HAP-1 (cell line): ENCODE measurements around the gene NKAIN2.

Source experiments
- DNase-seq, 2 experiments: peaks; one replicate each; pipeline ENCODE4 v3.0.0-alpha.2; 2016 to 2020; ENCODE audit warnings: low spot score in 2 of 2
- H3K27me3 ChIP-seq: fragments of 250-450 bp; sonication (Bioruptor Pico); 2 replicates; pipeline ENCODE4 v1.5.1; 2020; ENCODE audit warnings: low read depth, mild to moderate bottlenecking, moderate library complexity
- H3K36me3 ChIP-seq: fragments of 250-450 bp; sonication (Bioruptor Pico); replicated peaks from 2 replicates; pipeline ENCODE4 v1.5.1; 2020; ENCODE audit warnings: mild to moderate bottlenecking
- H3K4me1 ChIP-seq: fragments of 250-450 bp; sonication (Bioruptor Pico); 2 replicates; pipeline ENCODE4 v1.5.1; 2020; ENCODE audit warnings: mild to moderate bottlenecking
- H3K4me3 ChIP-seq: fragments of 250-450 bp; sonication (Bioruptor Pico); 2 replicates; pipeline ENCODE4 v1.5.1; 2020; ENCODE audit warnings: mild to moderate bottlenecking, moderate library complexity
- H3K9me3 ChIP-seq: fragments of 250-450 bp; sonication (Bioruptor Pico); 2 replicates; pipeline ENCODE4 v1.5.1; 2020; ENCODE audit warnings: mild to moderate bottlenecking, moderate library complexity
- in situ Hi-C: fragments of 300-500 bp; cut with MboI; formaldehyde crosslinking; loops from 3 replicates; pipeline ENCODE4 v1.14.3; 2020; ENCODE audit warnings: low sequenced_read_pairs, inconsistent platforms, mixed read lengths

The NKAIN2 gene

GRCh38 chr6:124478906-124479305 lies 675.2 kb downstream of the NKAIN2 start:
- Histone ChIP-seq H3K4me1 (0 out of 2 replicates have a peak, but pooled peaks cover 2% of the 10 kb centered on the region), H3K27me3 (peaks cover 14% of the 10 kb centered on the region), H3K36me3 (no peaks in the 10 kb centered on the region), H3K4me3 (no peak overlapping the region), H3K9me3 (no peaks in the 10 kb centered on the region)
- DNase-seq = no peak
- in situ Hi-C loops = no loop called here

DNA sequence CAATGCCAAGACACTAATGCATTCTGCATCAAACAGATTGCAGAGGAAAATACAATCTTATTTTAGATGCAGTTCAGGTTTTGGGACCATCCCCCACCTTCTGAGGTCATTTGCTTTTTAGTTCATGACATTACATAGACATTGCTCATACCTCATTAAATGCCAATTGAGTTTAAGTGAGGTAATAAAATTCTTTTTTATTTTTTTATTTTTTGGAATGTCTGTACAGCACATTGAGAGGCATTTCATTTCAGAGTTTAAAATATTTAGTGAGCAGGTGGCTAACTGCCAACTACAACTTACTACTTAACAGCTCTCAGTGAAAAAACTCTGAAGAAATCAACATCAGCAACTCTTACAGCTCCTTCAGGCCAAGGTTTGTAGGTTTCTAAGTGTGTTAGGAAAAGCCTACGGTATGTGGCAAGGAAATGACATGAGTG lies 676.3 kb downstream of the NKAIN2 start:
- in situ Hi-C loops = no loop called here
- Histone ChIP-seq H3K4me1 (0 out of 2 replicates have a peak, but pooled peaks cover 2% of the 10 kb centered on the region), H3K9me3 (no peaks in the 10 kb centered on the region), H3K36me3 (no peaks in the 10 kb centered on the region), H3K4me3 (no peak overlapping the region), H3K27me3 (peaks cover 18% of the 10 kb centered on the region)
- no peak for DNase-seq

DNA sequence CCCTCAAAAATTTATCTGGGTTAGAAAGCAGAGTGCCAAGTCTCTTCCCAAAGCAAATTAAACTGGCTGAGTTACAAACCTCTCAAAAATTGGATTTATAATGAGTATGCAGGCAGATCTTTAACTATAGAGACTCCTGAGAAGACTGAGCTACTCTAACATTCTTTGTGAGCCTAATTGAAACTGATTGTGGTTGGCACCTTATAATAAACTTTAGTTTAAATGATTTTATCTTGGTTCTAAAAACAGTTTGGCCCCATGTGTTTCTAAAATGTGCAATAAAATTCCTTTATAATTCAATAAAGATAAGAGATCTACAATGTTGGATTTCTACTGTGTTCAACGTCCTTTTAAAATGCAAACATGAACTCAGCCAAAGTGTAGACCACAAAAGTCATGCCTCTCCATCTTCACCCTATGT lies 678.4 kb downstream of the NKAIN2 start:
- in situ Hi-C loops = no loop called here
- Histone ChIP-seq H3K4me3 (no peak overlapping the region), H3K9me3 (no peaks in the 10 kb centered on the region), H3K36me3 (no peaks in the 10 kb centered on the region), H3K27me3 (peaks cover 15% of the 10 kb centered on the region), H3K4me1 (0 out of 2 replicates have a peak, but pooled peaks cover 2% of the 10 kb centered on the region)
- DNase-seq = peak in 1 of 2 experiments; percentile 51

GRCh38 chr6:124487623-124488431 lies 684.2 kb downstream of the NKAIN2 start:
- peak in 1 of 2 experiments; percentile 58 for DNase-seq
- Histone ChIP-seq H3K4me1 (peaks cover 12% of the 10 kb centered on the region), H3K27me3 (peaks cover 5% of the 10 kb centered on the region), H3K9me3 (no peaks in the 10 kb centered on the region), H3K36me3 (no peaks in the 10 kb centered on the region), H3K4me3 (no peak overlapping the region)
- in situ Hi-C loops = no loop called here

DNA sequence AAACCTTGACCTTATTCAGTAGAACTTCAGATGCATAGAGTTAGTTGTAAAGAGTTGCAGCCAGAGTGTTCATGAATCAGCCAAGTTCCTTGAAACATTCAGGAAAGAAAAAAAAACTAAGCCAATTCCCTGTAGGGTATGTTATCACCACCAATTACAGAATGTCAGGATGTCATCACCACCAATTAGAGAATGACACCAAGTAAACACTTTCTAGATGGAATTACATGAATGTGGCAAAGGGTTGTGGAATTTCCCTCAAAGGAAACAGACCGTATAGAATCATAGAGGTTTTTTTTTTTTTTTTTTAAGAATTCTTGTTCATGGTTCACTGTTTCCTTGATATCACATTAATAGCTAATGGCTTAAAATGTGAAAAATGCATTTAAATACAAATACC lies 686.5 kb downstream of the NKAIN2 start:
- Histone ChIP-seq H3K4me1 (peaks cover 19% of the 10 kb centered on the region), H3K36me3 (no peaks in the 10 kb centered on the region), H3K9me3 (no peaks in the 10 kb centered on the region), H3K4me3 (no peak overlapping the region), H3K27me3 (peaks cover 7% of the 10 kb centered on the region)
- no peak for DNase-seq
- in situ Hi-C loops = no loop called here

- H3K4me1 ChIP-seq = peaks cover 11% of the 10 kb centered on the region
- in situ Hi-C loops = no loop called here
- H3K27me3 ChIP-seq = peaks cover 23% of the 10 kb centered on the region
- DNase-seq = no peak
- no peaks in the 10 kb centered on the region for H3K9me3 ChIP-seq
- no peaks in the 10 kb centered on the region for H3K36me3 ChIP-seq
- H3K4me3 ChIP-seq = no peak overlapping the region
Measured at GRCh38 chr6:124493259-124493658, 689.6 kb downstream of the NKAIN2 start.

GRCh38 chr6:124494956-124495664 lies 691.4 kb downstream of the NKAIN2 start:
- no peak for DNase-seq
- no peaks in the 10 kb centered on the region for H3K9me3 ChIP-seq
- peaks cover 7% of the 10 kb centered on the region for H3K4me1 ChIP-seq
- no peak overlapping the region for H3K4me3 ChIP-seq
- no peaks in the 10 kb centered on the region for H3K36me3 ChIP-seq
- peaks cover 25% of the 10 kb centered on the region for H3K27me3 ChIP-seq
- in situ Hi-C loops = no loop called here

DNA sequence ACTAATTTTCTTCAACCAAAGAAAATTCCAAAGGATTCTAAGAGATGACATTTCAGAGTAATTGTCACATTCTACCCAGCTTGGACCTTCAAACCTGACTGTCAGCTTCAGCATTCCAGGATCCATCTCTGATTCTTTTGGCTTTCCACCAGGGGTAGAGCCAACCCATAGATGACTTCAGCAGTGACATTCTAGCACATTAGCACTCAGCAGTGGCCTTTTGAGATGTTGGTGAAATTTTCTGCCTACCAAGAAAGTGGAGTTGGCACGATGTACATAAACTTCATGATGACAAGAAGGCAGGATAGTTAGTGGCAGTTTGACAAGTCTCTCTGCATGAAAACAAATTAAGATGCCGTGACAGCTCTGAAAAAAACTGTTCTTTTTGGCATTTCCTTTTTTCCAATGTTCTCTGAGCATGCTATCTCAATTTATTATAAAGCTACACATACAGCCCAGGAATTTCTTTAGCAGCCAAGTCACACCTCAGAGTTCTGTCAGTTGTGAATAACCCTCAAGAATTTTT lies 692.1 kb downstream of the NKAIN2 start:
- in situ Hi-C loops = no loop called here
- no peak overlapping the region for H3K4me3 ChIP-seq
- H3K4me1 ChIP-seq = peaks cover 7% of the 10 kb centered on the region
- DNase-seq = no peak
- H3K9me3 ChIP-seq = no peaks in the 10 kb centered on the region
- peaks cover 25% of the 10 kb centered on the region for H3K27me3 ChIP-seq
- no peaks in the 10 kb centered on the region for H3K36me3 ChIP-seq

DNA sequence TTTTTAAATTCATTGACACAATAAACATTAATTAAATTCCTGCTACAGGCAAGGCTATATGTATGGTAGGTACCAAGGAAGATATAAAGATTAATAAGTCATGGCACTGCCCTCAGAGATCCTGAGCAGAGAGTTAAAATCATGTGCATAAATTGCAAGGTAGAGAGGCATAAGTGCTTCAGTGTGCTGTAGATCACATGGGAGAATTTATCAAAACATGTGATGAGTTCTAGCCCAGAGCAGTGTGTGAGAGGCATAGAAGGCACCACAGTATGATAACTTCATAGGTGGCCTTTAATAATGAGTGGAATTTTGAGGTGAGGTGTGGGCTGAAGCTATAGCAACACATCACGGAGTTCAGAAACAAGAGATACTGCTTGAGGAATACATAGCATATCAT lies 692.7 kb downstream of the NKAIN2 start:
- no peaks in the 10 kb centered on the region for H3K9me3 ChIP-seq
- H3K27me3 ChIP-seq = peaks cover 25% of the 10 kb centered on the region
- H3K36me3 ChIP-seq = no peaks in the 10 kb centered on the region
- H3K4me1 ChIP-seq = peaks cover 7% of the 10 kb centered on the region
- H3K4me3 ChIP-seq = no peak overlapping the region
- DNase-seq = no peak
- in situ Hi-C loops = no loop called here

DNA sequence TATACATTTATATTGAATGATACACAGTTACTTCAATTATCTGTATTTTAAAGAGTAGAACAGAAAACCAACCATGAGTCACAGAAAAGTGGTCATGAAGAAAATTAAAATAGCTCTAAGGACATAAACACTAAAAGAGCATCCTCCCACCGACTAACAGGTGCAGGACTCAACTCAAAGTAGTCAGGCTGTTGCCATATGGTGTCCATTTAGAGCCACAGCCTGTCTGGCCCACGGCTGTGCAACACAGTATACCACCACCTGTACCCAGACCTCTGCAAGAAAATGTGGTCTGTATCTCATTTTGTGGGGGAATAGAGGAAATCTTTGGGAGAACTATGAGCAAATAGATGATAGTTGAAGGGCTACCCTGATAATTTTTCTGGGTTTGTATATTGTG lies 708.8 kb downstream of the NKAIN2 start:
- H3K36me3 ChIP-seq = no peaks in the 10 kb centered on the region
- H3K27me3 ChIP-seq = no peaks in the 10 kb centered on the region
- H3K4me1 ChIP-seq = no peaks in the 10 kb centered on the region
- H3K4me3 ChIP-seq = no peak overlapping the region
- DNase-seq = no peak
- no peaks in the 10 kb centered on the region for H3K9me3 ChIP-seq
- in situ Hi-C loops = no loop called here

DNA sequence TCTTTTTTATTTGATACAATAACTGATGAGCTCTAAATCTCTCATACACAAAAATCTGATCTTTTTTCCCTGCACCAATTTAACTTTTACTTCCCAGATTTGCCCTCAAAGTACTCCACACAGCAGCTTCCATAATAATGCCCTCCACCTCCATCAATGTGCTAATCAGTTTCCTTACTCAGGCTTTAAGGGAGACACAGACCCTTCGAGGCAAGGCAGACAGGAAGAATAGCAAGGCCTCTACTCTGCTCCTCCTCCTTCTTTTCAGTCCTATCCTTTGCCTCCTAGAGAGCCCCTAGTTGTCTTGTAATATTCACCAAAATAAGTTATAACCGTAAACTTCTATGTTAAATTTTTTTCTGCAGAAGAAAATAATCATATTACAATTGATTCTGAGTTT lies 713.7 kb downstream of the NKAIN2 start:
- Histone ChIP-seq H3K4me3 (no peak overlapping the region), H3K9me3 (no peaks in the 10 kb centered on the region), H3K4me1 (no peaks in the 10 kb centered on the region), H3K27me3 (no peaks in the 10 kb centered on the region), H3K36me3 (no peaks in the 10 kb centered on the region)
- in situ Hi-C loops = no loop called here
- DNase-seq = no peak

GRCh38 chr6:124520514-124520913 lies 716.8 kb downstream of the NKAIN2 start:
- in situ Hi-C loops = no loop called here
- Histone ChIP-seq H3K9me3 (no peaks in the 10 kb centered on the region), H3K4me1 (no peaks in the 10 kb centered on the region), H3K36me3 (no peaks in the 10 kb centered on the region), H3K27me3 (no peaks in the 10 kb centered on the region), H3K4me3 (no peak overlapping the region)
- DNase-seq = no peak

GRCh38 chr6:124522335-124522734 lies 718.7 kb downstream of the NKAIN2 start:
- Histone ChIP-seq H3K27me3 (no peaks in the 10 kb centered on the region), H3K9me3 (no peaks in the 10 kb centered on the region), H3K4me3 (no peak overlapping the region), H3K4me1 (no peaks in the 10 kb centered on the region), H3K36me3 (no peaks in the 10 kb centered on the region)
- in situ Hi-C loops = no loop called here
- DNase-seq = no peak
